ENCODE measurements around the gene CRHR1.

The CRHR1 gene

GRCh38 chr17:45825792-45826191 lies 41.7 kb downstream of the CRHR1 start:
- H3K4me3 ChIP-seq (ENCODE audit: low read depth, low read length): no peak overlapping the region
- TF ChIP-seq POLR2A (IDR thresholded peaks at IDR 0.05; ENCODE audit: extremely low read depth, insufficient read length) (no peak), CTCF (IDR thresholded peaks at IDR 0.05; ENCODE audit: low read depth, low read length) (no peak), MYC (IDR thresholded peaks at IDR 0.05; ENCODE audit: low read depth, low read length) (no peak), MAX (IDR thresholded peaks at IDR 0.05; ENCODE audit: low read depth, low read length) (no peak)
- DNase-seq (ENCODE audit: low read depth): no peak

GRCh38 chr17:45826919-45827588 lies 42.9 kb downstream of the CRHR1 start:
- DNase-seq (ENCODE audit: low read depth): no peak
- TF ChIP-seq CTCF (IDR thresholded peaks at IDR 0.05; ENCODE audit: low read depth, low read length): no peak
- no peak for TF ChIP-seq POLR2A (IDR thresholded peaks at IDR 0.05; ENCODE audit: extremely low read depth, insufficient read length)
- no peak for TF ChIP-seq MAX (IDR thresholded peaks at IDR 0.05; ENCODE audit: low read depth, low read length)
- TF ChIP-seq MYC (IDR thresholded peaks at IDR 0.05; ENCODE audit: low read depth, low read length): no peak
- H3K4me3 ChIP-seq (ENCODE audit: low read depth, low read length): no peak overlapping the region

GRCh38 chr17:45828171-45828570 lies 44.1 kb downstream of the CRHR1 start:
- TF ChIP-seq MAX (IDR thresholded peaks at IDR 0.05; ENCODE audit: low read depth, low read length) (no peak), MYC (IDR thresholded peaks at IDR 0.05; ENCODE audit: low read depth, low read length) (no peak), POLR2A (IDR thresholded peaks at IDR 0.05; ENCODE audit: extremely low read depth, insufficient read length) (no peak), CTCF (IDR thresholded peaks at IDR 0.05; ENCODE audit: low read depth, low read length) (no peak)
- H3K4me3 ChIP-seq (ENCODE audit: low read depth, low read length): no peak overlapping the region
- peak; percentile 31 for DNase-seq (ENCODE audit: low read depth)

- TF ChIP-seq CTCF (IDR thresholded peaks at IDR 0.05; ENCODE audit: low read depth, low read length): no peak
- TF ChIP-seq POLR2A (IDR thresholded peaks at IDR 0.05; ENCODE audit: extremely low read depth, insufficient read length): no peak
- TF ChIP-seq MYC (IDR thresholded peaks at IDR 0.05; ENCODE audit: low read depth, low read length): no peak
- TF ChIP-seq MAX (IDR thresholded peaks at IDR 0.05; ENCODE audit: low read depth, low read length): no peak
- H3K4me3 ChIP-seq (ENCODE audit: low read depth, low read length): no peak overlapping the region
- no peak for DNase-seq (ENCODE audit: low read depth)
Measured at GRCh38 chr17:45828582-45829133, 44.5 kb downstream of the CRHR1 start.

GRCh38 chr17:45833920-45834319 lies 49.8 kb downstream of the CRHR1 start:
- no peak overlapping the region for H3K4me3 ChIP-seq (ENCODE audit: low read depth, low read length)
- no peak for TF ChIP-seq MYC (IDR thresholded peaks at IDR 0.05; ENCODE audit: low read depth, low read length)
- DNase-seq (ENCODE audit: low read depth): no peak

- TF ChIP-seq MYC (IDR thresholded peaks at IDR 0.05; ENCODE audit: low read depth, low read length) (no peak), CTCF (IDR thresholded peaks at IDR 0.05; ENCODE audit: low read depth, low read length) (no peak), MAX (IDR thresholded peaks at IDR 0.05; ENCODE audit: low read depth, low read length) (no peak), POLR2A (IDR thresholded peaks at IDR 0.05; ENCODE audit: extremely low read depth, insufficient read length) (no peak)
- H3K4me3 ChIP-seq (ENCODE audit: low read depth, low read length): no peak overlapping the region
- no peak for DNase-seq (ENCODE audit: low read depth)
Measured at GRCh38 chr17:45834471-45835396, 50.6 kb downstream of the CRHR1 start.
